Testis (tissue), 2 donors: ENCODE data around the gene ZNF865.
"Not testable (repeated sequence)": the region's sequence is repeated elsewhere in the genome, so short reads cannot be mapped to it uniquely, and the experiment has no call there.

Experiments
- POLR2A ChIP-seq: fragments of 450-650 bp; IDR thresholded peaks from one replicate; pipeline ENCODE4 v1.6.1; 2017; ENCODE audit warnings: antibody characterized with exemption, mild to moderate bottlenecking, moderate library complexity
- TF ChIP-seq, protein P1 (sequence below), 3 experiments: fragments of 450-650 bp in 2 of 3; fragments of 200-600 bp in 1 of 3; sonication (generic) in 1 of 3; IDR thresholded peaks; one replicate each; pipeline ENCODE4 v1.5.1; 2016 to 2019; ENCODE audit warnings: antibody characterized with exemption in 3 of 3, mild to moderate bottlenecking in 2 of 3, moderate library complexity in 1 of 3

DNA sequence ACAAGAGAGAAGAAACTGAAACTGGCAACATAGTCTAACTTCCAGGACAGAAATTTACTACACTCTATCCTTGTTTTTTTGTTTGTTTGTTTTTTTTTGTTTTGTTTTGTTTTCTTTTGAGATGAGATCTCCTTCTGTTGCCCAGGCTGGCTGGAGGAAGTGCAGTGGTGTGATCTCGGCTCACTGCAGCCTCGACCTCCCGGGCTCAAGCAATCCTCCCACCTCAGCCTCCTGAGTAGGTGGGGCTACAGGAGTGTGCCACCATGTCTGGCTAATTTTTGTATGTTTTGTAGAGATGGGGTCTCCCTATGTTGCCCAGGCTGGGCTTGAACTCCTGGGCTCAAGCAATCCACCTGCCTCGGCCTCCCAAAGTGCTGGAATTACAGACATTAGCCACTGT lies 23.2 kb upstream of the ZNF865 start:
- TF ChIP-seq, protein P1, sequence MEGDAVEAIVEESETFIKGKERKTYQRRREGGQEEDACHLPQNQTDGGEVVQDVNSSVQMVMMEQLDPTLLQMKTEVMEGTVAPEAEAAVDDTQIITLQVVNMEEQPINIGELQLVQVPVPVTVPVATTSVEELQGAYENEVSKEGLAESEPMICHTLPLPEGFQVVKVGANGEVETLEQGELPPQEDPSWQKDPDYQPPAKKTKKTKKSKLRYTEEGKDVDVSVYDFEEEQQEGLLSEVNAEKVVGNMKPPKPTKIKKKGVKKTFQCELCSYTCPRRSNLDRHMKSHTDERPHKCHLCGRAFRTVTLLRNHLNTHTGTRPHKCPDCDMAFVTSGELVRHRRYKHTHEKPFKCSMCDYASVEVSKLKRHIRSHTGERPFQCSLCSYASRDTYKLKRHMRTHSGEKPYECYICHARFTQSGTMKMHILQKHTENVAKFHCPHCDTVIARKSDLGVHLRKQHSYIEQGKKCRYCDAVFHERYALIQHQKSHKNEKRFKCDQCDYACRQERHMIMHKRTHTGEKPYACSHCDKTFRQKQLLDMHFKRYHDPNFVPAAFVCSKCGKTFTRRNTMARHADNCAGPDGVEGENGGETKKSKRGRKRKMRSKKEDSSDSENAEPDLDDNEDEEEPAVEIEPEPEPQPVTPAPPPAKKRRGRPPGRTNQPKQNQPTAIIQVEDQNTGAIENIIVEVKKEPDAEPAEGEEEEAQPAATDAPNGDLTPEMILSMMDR (IDR thresholded peaks at IDR 0.05): not testable (repeated sequence)
- not testable (repeated sequence) for TF ChIP-seq POLR2A
